GM19324 (cell line): ENCODE results near the gene POSTN.

ENCODE experiments used
- ATAC-seq: cut with Tn5 transposase; IDR thresholded peaks from one replicate; pipeline ENCODE4 v1.9.1; 2021; ENCODE audit warnings: mild to moderate bottlenecking, moderate library complexity; ENCODE audit not compliant: unreplicated experiment, low FRiP score

The POSTN gene

DNA sequence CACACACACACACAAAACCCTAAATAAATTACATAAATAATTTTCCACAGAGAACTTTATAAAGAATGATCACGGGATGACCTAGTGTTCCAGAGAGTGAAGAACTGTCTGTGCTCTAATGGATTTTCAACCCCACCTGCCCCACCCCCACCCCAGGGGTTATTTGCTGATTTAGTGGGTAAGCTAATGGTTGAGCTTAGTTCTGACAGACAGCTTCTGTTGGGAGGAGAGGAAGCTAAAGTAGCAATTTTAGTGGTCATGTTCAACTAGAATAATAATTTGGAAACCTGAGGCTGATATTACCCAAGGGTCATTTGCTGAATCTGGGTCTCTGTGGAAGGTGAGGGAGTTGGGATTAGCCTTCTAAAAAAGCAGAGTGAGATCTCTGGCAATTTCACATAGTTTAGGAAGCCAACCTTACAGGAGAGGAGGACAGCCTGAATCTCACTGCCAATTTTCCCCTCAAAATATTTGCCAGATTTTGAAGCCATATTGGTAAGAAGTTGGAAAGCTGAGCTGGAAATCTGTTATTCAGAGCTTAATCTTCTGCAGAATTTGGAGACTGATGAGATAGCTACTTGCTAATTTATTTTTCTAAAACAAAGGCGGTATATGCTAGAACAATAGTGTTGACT lies 68.7 kb downstream of the POSTN start:
- ATAC-seq: no peak

GRCh38 chr13:37526710-37527473 lies 71.7 kb downstream of the POSTN start:
- no peak for ATAC-seq

- no peak for ATAC-seq
Measured at GRCh38 chr13:37515226-37515625, 83.3 kb downstream of the POSTN start.
